Stimulated activated CD8-positive, alpha-beta memory T cell treated with anti-CD3 and anti-CD28 coated beads, Interleukin-12 subunit alpha, Interleukin-12 subunit beta, amount 100 ng/mL, for 4 hours (primary cell): ENCODE measurements around the gene TBXAS1.

Source experiments
- DNase-seq: peaks from one replicate; pipeline ENCODE4 v3.0.0-alpha.2; 2020; ENCODE audit warnings: low read depth

TBXAS1 gene

DNA sequence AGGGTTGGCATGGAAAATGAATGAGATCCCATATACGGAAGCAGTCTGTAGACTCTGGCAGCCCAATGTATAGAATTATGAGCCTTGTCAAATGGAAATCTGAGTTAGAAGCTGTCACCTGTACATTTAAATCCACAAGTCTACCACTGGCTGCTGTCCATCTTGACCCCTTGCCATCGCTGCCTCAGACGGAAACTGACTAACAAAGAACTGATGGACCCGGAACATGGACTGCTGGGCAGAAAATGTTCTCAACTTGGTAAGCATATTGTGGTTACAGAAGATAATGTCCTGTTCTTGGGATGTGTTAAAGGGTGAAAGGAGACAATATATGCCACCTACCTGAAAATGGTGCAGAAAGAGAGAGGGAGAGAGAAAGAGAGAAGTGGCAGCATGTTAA lies 196.2 kb downstream of the TBXAS1 start:
- DNase-seq: no peak

DNA sequence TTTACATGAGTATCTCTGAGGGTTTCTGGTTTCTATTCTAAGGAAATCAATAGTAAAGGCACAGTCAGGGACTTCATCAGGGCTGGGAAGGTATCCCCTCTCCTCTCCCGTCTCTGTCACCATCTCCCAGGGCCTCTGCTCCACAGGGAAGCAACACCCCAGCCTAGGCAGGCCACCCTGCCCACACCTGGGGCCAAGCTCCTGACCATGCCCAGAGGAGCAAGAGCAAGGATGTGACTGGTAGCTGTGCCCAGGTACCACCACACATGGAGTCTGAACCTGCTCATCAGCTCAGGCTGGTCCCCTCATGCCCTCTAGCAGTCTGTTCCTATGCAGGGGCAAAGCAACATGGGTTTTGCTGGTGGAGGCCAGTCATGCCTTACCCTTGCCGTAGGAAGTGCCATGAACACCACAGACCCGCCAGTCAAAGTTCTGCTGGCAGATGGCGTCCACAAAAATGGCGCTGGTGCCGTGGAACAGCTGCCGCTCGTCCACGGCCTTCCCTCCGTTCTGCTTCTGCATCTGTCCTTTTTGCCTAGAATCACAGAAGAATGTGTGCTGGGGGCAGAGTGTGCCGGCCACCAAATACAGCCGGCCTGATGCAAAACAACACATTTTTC lies 196.9 kb downstream of the TBXAS1 start:
- DNase-seq: no peak

DNA sequence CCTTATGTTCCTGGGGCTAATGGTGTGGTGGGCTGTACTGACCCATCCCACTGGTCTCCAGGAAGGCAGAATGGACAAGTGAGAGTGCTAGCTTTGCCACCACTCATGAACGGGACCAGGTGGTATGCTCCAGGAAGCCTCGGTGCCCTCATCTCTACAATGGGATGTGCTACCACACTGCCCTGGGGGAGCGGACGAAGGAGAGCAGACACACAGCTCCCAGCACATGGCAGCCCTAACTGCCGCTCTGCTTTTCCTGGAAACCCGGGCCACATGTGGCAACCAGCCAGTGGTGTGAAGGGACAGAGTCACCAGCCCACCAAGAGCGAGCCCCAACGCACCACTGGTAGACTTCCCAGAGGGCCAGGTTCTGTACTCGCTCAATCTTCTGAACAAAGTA lies 197.9 kb downstream of the TBXAS1 start:
- no peak for DNase-seq

DNA sequence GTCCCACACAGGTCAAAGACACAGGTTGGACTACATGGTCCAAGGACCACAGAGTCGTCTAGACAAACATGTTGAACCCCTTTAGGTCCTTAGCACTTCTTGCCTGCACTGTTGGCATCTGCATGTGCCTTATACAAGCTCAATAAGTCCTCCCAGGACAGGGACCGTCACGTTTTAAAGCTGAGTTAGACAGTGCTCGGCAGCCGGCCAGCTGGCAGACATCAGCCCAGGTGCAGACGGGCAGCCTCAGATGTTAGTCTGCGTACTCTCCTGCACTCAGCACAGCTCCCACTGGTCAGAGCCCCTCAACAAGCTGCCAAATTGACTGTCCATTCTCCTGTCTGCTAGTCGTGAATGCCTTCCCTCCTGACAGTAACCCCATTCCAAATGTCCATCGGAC lies 198.8 kb downstream of the TBXAS1 start:
- DNase-seq: no peak

DNA sequence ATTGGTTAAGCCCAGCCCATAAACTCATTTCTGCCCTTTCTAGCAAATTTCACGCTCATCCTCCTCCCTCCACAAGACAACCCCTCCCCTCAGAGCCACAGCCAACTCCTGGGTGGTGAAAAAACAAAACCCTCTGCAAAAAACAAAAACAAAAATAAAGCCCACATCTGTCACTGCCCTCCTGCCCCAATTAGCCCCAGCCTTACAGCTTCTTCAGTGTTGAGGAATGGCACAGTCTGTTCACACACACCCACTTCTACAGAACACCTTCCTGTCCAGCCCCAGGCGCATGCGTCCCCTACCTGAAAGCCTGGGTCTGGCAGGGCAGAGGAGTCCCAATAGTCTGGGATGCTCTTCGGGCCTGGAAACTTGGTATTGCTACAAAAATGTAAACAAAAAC lies 199.2 kb downstream of the TBXAS1 start:
- no peak for DNase-seq

DNA sequence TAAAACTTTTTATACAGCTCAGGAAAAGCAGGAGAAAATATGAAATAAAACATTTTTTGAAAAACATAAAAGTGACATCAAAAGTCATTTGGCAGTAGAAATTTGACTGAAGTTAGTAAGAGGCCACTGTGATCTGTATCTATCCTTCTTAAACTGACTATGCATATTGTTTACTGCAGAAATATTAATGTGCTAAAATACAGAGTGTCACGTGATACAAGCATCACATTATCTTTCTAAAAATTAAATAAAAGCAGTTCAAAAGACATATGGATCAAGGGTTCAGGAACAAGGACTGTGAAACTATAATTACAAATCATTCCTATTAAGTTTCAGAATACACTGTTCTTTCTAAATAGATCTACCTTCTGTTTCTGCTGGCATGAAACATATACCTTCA lies 200.0 kb downstream of the TBXAS1 start:
- no peak for DNase-seq

DNA sequence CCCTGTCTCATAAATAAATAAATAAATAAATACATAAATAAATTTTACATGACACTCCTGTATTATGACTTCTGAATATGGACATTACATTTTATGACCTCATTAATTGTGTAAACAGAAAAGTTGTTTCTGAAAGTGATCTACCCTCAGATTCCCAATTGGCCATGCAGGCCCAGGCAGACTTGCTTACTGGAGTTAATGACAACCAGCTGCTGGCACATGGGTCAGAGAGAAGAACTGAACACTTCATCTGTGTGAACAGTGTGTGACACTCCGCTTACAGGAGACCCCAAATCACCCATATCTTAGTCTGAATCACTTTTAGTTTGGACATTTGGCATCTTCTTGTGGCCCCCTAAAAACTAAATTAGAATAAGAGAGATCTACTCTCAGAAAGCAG lies 202.3 kb downstream of the TBXAS1 start:
- no peak for DNase-seq

DNA sequence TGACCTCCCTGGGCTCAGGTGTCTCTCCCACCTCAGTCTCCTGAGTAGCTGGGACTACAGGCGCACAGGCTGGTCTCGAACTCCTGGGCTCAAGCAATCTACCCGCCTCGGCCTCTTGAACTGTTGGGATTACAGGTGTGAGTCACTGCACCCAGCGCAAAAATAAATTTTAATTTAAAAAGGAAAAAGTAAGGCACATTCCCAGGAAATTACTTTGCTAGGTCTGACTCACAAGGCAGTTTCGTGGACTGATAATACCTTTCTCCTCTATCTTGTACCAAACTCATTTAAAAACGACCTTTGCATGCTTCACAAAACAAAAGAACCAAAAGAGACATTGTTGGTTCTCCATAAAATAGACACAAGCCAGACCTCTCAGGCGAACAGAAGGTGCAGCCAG lies 204.0 kb downstream of the TBXAS1 start:
- no peak for DNase-seq

DNA sequence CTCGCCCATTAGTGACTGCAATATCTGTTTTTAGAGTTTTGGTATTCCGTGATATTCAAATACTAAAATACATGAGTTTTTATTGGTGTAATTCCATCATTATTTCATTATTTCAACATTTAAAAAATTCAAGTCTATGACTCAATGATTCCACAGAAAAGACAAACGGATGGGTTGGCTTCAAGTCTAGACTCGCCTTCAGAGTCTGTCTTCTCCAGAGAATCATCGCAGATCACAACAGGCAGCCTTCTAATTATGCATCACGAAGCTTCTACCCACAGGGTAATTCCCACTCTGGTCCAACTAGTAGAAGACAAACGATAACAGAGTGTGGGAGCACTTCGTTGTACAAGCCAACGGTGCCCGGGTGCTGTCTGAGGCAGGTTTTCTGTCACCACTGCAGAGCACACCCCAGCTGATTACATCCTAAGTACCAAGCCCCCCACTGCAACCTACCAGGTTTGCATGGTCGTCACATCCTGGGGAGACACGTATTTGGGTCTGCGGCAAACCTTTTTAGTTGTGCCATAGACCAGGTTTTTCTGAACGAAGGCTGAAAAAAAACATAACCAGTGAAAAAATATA lies 204.8 kb downstream of the TBXAS1 start:
- DNase-seq: no peak

DNA sequence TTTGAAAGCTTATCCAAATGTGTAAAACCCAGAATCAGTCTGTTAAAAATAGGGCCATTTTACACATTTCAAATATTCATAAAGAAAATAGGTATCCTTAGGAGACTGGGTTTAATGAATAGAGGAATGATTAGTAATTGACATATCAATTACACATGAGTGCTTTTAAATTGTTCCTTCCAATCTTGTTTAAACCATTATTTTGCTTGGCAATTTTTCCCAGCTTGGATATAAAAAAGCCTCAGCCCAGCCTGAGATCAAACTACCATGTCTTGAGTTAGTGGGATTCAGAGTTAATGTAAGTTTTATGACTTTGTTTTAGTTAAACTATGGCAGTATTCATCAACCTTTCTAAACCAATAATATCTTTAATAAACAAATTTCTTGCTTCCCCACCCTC lies 205.4 kb downstream of the TBXAS1 start:
- no peak for DNase-seq

DNA sequence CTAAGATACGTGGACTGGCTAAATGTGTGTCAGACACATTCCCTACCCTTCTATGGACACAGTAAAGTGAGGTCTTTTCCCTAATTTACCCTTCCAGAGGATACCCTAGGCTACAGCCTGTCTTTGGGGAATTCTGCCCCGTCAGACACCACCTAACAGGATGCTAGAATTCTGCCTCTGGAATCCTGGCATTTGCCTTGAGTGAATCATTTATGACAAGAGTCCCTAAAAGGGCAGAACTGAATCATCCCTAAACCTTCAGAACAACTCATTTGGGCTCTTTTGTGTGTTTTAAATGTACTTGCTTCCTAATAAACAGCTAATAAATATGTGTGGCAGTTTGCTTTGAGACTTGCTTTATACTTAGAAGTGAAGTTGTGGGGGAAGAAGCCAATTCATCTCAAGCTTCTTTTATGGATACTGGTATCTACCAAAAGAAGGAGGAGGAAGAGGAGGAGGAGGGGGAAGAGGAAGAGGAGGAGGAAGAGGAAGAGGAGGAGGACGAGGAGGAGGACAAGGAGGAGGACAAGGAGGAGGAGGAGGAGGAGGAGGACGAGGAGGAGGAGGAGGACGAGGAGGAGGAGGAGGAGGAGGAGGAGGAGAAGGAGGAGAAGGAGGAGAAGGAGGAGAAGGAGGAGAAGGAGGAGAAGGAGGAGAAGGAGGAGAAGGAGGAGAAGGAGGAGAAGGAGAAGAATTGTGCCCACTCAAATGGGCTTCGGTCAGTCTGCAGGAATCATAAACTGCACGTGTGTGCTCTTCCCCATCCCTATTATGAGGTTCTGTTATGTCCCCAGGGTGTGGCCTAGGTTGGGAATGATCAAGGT lies 206.5 kb downstream of the TBXAS1 start:
- DNase-seq: no peak

DNA sequence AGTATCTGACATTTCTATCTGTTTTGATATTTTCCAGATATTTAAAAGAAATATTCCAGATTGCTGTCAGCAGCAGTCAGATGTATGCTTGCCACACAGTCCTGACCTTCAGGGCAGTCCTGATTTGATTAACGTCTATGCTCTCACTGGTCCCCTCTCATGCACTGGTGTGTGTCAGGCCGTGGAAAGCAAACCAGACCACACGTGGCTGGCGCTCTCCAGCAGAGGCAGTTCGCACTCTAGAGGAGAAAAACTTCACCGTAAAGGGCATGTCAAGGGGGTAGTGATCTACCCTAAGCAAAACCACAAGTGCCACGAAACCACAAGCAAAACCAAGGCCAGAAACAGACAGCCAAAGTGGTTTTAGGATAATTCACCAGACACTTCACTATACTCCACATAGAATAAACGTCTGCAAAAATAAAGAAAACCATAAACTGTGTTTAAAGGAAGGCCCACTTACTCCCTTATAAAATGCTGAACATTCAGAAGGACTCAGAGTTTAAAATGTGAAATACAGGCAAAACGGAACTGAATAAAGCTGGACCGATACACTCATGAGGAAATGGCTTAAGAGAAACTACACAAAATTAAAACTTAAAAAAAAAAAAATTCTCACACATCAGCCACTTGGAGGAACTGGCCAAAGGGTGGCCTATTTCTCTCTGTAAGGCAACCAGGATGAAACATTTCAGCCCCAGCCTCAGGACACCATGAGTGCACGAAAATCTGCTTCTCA lies 207.3 kb downstream of the TBXAS1 start:
- DNase-seq: no peak

DNA sequence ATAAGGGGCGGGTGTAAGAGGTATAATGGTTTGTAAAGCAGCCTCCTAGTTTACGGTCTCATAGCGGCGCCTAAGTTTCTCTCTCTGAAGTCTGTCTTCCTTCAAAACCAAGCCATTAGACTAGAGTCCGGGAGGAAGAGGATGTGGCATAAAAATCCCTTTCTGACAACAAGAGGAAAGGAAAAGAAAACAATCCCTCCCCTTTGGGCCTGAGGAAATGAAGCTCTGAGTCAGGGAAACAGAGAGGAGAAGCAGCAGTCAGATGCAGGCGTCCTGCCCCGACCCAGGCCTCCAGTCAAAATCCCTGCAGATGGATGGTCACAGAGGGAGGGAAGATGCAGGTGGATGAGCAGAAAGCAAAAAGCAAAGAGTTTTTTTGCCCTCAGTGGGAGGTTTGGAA lies 210.0 kb downstream of the TBXAS1 start:
- DNase-seq: no peak

DNA sequence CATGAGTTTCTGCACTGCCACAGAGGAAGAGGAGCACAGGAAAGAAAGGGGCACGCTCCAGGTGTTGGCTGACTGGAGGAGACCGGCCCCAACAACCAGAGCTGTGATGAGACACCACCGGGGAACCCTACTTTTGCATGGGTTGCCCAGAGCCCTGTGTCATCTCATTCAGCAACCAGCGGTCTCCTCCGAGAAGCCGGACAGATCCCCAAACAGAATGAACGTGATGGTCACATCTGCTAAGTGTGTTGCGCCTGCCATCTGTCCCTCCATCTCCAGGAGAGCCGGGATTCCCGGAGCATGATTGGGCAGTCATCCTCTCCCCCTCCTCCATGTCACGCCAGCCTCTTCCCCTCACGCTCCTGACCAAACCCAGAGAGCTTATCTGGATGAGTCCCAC lies 210.8 kb downstream of the TBXAS1 start:
- DNase-seq: no peak

DNA sequence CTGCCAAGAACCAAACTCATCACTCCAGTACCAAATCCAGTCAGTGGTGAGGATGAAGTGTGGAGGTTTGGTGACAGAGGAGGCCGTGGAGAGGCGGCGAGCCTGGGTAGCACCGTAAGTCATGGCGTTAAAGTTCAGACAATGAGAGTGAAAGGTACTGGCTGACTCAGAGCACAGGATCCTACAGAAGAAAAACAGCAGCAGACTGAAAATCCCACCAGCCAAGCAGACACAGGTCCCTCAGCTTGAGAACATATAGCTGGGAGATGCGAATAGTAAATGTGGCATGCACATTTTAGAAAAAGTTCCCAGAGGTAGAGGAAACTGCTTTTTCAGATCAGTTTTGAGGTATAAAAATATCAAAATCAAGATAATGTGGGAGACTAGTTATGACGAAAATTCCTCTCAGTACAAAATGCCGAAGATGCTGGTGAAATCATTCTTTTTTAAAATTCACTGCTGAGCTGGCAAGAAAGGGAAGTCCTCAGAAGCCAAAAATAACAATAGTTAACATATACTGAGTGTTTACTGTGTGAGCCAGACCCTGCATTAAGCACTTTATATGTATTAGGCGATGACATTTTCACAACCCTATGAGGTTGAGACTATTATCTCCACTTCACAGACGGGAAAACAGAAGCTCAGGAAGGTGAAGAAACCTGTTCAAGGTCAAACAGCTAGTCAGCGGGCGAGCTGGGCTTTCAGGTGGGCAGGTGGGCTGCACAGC lies 212.8 kb downstream of the TBXAS1 start:
- DNase-seq: no peak

DNA sequence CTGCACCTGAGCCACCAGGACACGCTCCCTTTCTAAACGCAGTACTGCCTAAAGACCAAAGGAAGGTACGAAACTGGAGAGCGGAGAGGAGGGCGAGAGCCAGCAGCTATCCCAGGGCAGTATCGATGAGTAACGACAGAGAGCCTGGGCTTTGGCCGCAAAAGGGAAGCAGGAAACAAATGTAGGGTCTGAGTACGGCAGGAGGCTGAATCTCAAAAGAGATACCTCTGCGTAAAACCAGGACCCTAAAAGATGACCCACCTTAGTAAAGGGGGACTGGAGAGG lies 213.3 kb downstream of the TBXAS1 start:
- no peak for DNase-seq

DNA sequence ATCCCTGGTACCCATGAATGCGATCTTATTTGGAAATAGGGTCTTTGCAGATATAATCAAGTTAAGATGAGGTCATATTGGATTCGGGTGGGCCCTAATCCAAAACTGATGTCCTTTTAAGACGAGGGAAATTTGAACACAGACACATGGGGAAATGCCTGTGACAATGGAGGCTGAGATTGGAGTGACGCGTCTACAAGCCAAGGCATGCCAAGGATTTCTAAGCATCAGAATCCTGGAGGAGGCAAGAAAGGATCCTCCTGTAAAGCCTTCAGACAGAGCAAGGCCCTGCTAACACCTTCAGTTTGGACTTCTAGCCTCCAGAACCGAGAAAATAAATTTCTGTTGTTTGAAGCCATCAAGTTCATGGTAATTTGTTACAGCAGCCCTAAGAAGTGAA lies 215.2 kb downstream of the TBXAS1 start:
- no peak for DNase-seq

DNA sequence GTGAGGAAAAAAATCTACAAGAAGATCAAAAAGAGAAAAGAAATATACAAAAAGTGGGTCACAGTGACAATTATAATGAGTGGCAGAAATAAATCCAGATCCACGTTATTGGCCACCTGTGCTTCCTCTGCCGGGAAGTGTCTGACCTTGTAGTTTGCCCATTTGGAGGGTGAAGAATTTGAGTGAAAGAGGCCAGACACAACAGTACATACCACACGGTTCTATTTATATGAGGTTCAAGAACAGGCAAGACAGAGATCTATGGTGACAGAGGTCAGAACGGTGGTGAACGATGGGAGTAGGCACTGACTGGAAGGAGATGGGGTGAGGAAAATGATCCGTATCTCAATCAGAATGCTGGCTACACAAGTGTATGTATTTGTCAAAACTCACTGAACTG lies 216.6 kb downstream of the TBXAS1 start:
- no peak for DNase-seq

DNA sequence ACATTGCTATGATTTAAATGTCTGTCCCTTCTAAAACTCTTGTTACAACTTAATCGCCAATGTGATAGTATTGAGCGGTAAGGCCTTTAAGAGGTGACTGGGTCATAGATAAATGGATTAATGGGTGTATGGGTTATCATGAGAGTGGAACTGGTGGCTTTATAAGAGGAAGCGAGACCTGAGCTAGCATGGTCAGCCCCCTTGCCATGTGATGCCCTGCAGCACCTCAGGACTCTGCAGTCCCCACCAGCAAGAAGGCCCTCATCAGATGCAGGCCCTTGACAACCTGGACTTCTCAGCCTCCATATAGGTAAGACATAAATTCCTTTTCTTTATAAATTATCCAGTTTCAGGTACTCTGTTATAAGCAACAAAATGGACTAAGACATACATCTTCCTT lies 218.1 kb downstream of the TBXAS1 start:
- DNase-seq: no peak

DNA sequence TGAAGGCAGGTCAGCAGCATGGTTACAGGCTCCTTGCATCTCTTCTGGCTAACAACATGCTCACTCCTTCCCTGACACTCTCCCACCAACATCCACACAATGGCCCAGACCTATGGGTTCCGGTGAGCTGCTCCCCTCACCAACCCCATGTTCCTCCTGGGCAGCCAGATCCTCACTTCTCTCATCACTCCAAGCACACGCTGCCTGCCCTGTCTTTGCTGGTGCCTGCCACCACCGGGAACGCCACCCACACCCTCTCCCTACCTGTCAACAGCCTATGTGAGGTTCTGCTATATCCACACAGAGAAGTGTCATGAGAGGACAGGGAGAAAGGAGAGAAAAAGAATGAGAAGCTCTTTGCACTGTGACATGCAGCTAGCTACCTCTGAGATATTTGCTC lies 219.1 kb downstream of the TBXAS1 start:
- DNase-seq: no peak

DNA sequence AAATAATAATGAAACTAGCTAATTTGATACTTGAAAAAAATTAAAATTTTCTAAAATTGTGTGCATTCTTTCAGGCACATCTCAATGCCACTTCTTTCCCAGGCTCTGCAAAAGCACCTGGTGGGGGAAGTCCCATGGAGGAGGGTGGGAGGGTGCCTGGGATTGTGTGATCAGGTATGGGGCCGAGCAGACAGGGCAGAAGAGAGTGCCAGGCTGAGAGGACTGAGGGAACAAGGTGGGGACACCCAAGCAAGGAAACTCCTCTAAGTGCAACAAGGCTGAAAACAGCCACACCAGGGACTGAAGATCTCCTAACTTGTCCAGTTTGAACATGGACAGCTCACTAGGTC lies 219.9 kb downstream of the TBXAS1 start:
- DNase-seq: no peak

DNA sequence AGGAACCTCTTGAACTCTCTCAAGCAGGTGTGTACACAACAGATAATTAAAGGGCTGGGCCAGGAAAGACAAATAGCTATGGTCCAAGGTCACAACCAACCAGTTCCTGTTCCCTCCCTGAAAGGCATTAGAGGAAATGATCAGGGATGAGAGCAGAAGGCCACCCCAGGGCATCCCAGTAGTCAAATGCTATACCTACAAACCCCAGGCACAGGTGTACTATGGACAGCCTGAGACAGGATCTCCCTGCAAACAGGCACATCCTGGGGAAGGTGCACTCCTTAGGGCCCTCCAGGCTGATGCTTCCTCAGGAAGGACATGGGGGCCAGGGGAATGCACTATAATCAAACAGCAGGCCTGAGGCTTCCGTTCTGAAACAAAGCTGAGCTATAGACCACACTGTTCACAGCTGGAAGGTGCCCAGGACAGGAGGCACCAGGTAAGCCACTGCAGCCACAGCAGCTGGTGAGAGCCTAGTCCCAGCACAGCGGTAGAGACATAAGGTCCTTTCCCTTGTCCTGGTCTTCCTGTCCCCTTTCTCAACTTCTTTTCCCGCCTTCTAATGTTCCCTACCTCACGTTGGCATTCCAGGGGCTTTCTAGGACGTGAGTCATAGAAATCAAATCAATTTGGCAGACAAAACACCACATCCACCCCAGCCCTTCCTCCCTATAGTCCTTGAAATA lies 220.4 kb downstream of the TBXAS1 start:
- DNase-seq: no peak
